ENCODE data around the gene BCL11B.
A peak's percentile ranks its signal among the peaks of the same experiment; 100 is the strongest.

The BCL11B gene

GRCh38 chr14:99248761-99249171, 23.2 kb downstream of the BCL11B start:
- no peaks in the 10 kb centered on the region for H3K9me3 ChIP-seq (ENCODE audit: control insufficient read depth, low read depth, low read length)
- H3K4me3 ChIP-seq (ENCODE audit: low read length), result no peak overlapping the region
- no peaks in the 10 kb centered on the region for H3K36me3 ChIP-seq (ENCODE audit: control insufficient read depth, low read depth, low read length)
- peaks cover 25% of the 10 kb centered on the region for H3K4me1 ChIP-seq (ENCODE audit: control insufficient read depth, low read depth, low read length)
- H3K9ac ChIP-seq (ENCODE audit: low read length), result no peak overlapping the region
- H3K27ac ChIP-seq (ENCODE audit: low read length), result no peak overlapping the region
- H3K27me3 ChIP-seq (ENCODE audit: control insufficient read depth, insufficient read depth, low read length), result peaks cover 33% of the 10 kb centered on the region

GRCh38 chr14:99247772-99248171, 24.2 kb downstream of the BCL11B start:
- Histone ChIP-seq H3K27me3 (ENCODE audit: control insufficient read depth, insufficient read depth, low read length) (peaks cover 33% of the 10 kb centered on the region), H3K4me1 (ENCODE audit: control insufficient read depth, low read depth, low read length) (peaks cover 35% of the 10 kb centered on the region), H3K27ac (ENCODE audit: low read length) (no peak overlapping the region), H3K9ac (ENCODE audit: low read length) (no peak overlapping the region), H3K9me3 (ENCODE audit: control insufficient read depth, low read depth, low read length) (no peaks in the 10 kb centered on the region), H3K4me3 (ENCODE audit: low read length) (peak overlapping the region; percentile 55), H3K36me3 (ENCODE audit: control insufficient read depth, low read depth, low read length) (no peaks in the 10 kb centered on the region)

- Histone ChIP-seq H3K9me3 (ENCODE audit: control insufficient read depth, low read depth, low read length) (no peaks in the 10 kb centered on the region), H3K4me3 (ENCODE audit: low read length) (peak overlapping the region; percentile 55), H3K4me1 (ENCODE audit: control insufficient read depth, low read depth, low read length) (peaks cover 40% of the 10 kb centered on the region), H3K27ac (ENCODE audit: low read length) (no peak overlapping the region), H3K9ac (ENCODE audit: low read length) (peak overlapping the region; percentile 77), H3K27me3 (ENCODE audit: control insufficient read depth, insufficient read depth, low read length) (peaks cover 33% of the 10 kb centered on the region), H3K36me3 (ENCODE audit: control insufficient read depth, low read depth, low read length) (no peaks in the 10 kb centered on the region)
Observed at GRCh38 chr14:99247101-99247729, 24.8 kb downstream of the BCL11B start.

GRCh38 chr14:99246536-99247097, 25.4 kb downstream of the BCL11B start:
- peak overlapping the region; percentile 77 for H3K9ac ChIP-seq (ENCODE audit: low read length)
- peak overlapping the region; percentile 22 for H3K27ac ChIP-seq (ENCODE audit: low read length)
- H3K4me1 ChIP-seq (ENCODE audit: control insufficient read depth, low read depth, low read length), result peaks cover 46% of the 10 kb centered on the region
- H3K4me3 ChIP-seq (ENCODE audit: low read length), result peak overlapping the region; percentile 55
- peaks cover 33% of the 10 kb centered on the region for H3K27me3 ChIP-seq (ENCODE audit: control insufficient read depth, insufficient read depth, low read length)
- H3K9me3 ChIP-seq (ENCODE audit: control insufficient read depth, low read depth, low read length), result no peaks in the 10 kb centered on the region
- no peaks in the 10 kb centered on the region for H3K36me3 ChIP-seq (ENCODE audit: control insufficient read depth, low read depth, low read length)

GRCh38 chr14:99245564-99246511, 26.2 kb downstream of the BCL11B start:
- peak overlapping the region; percentile 77 for H3K9ac ChIP-seq (ENCODE audit: low read length)
- peaks cover 51% of the 10 kb centered on the region for H3K4me1 ChIP-seq (ENCODE audit: control insufficient read depth, low read depth, low read length)
- peaks cover 33% of the 10 kb centered on the region for H3K27me3 ChIP-seq (ENCODE audit: control insufficient read depth, insufficient read depth, low read length)
- no peaks in the 10 kb centered on the region for H3K36me3 ChIP-seq (ENCODE audit: control insufficient read depth, low read depth, low read length)
- H3K27ac ChIP-seq (ENCODE audit: low read length), result peak overlapping the region; percentile 79
- H3K9me3 ChIP-seq (ENCODE audit: control insufficient read depth, low read depth, low read length), result no peaks in the 10 kb centered on the region
- peak overlapping the region; percentile 55 for H3K4me3 ChIP-seq (ENCODE audit: low read length)

- Histone ChIP-seq H3K4me1 (ENCODE audit: control insufficient read depth, low read depth, low read length) (peaks cover 54% of the 10 kb centered on the region), H3K4me3 (ENCODE audit: low read length) (peak overlapping the region; percentile 55), H3K9me3 (ENCODE audit: control insufficient read depth, low read depth, low read length) (no peaks in the 10 kb centered on the region), H3K36me3 (ENCODE audit: control insufficient read depth, low read depth, low read length) (no peaks in the 10 kb centered on the region), H3K27ac (ENCODE audit: low read length) (peak overlapping the region; percentile 79), H3K27me3 (ENCODE audit: control insufficient read depth, insufficient read depth, low read length) (peaks cover 33% of the 10 kb centered on the region), H3K9ac (ENCODE audit: low read length) (peak overlapping the region; percentile 77)
Observed at GRCh38 chr14:99244941-99245563, 26.9 kb downstream of the BCL11B start.

- Histone ChIP-seq H3K9me3 (ENCODE audit: control insufficient read depth, low read depth, low read length) (no peaks in the 10 kb centered on the region), H3K9ac (ENCODE audit: low read length) (peak overlapping the region; percentile 77), H3K27me3 (ENCODE audit: control insufficient read depth, insufficient read depth, low read length) (peaks cover 33% of the 10 kb centered on the region), H3K27ac (ENCODE audit: low read length) (peak overlapping the region; percentile 79), H3K4me3 (ENCODE audit: low read length) (peak overlapping the region; percentile 55), H3K4me1 (ENCODE audit: control insufficient read depth, low read depth, low read length) (peaks cover 56% of the 10 kb centered on the region), H3K36me3 (ENCODE audit: control insufficient read depth, low read depth, low read length) (no peaks in the 10 kb centered on the region)
Observed at GRCh38 chr14:99244367-99244901, 27.6 kb downstream of the BCL11B start.

- peaks cover 29% of the 10 kb centered on the region for H3K27me3 ChIP-seq (ENCODE audit: control insufficient read depth, insufficient read depth, low read length)
- H3K9me3 ChIP-seq (ENCODE audit: control insufficient read depth, low read depth, low read length), result no peaks in the 10 kb centered on the region
- peaks cover 56% of the 10 kb centered on the region for H3K4me1 ChIP-seq (ENCODE audit: control insufficient read depth, low read depth, low read length)
- no peak overlapping the region for H3K9ac ChIP-seq (ENCODE audit: low read length)
- H3K4me3 ChIP-seq (ENCODE audit: low read length), result no peak overlapping the region
- no peak overlapping the region for H3K27ac ChIP-seq (ENCODE audit: low read length)
- H3K36me3 ChIP-seq (ENCODE audit: control insufficient read depth, low read depth, low read length), result no peaks in the 10 kb centered on the region
Observed at GRCh38 chr14:99242816-99243721, 28.9 kb downstream of the BCL11B start.

GRCh38 chr14:99242238-99242637, 29.8 kb downstream of the BCL11B start:
- H3K4me1 ChIP-seq (ENCODE audit: control insufficient read depth, low read depth, low read length), result peaks cover 50% of the 10 kb centered on the region
- H3K9me3 ChIP-seq (ENCODE audit: control insufficient read depth, low read depth, low read length), result no peaks in the 10 kb centered on the region
- no peak overlapping the region for H3K4me3 ChIP-seq (ENCODE audit: low read length)
- no peaks in the 10 kb centered on the region for H3K36me3 ChIP-seq (ENCODE audit: control insufficient read depth, low read depth, low read length)
- no peak overlapping the region for H3K27ac ChIP-seq (ENCODE audit: low read length)
- peaks cover 21% of the 10 kb centered on the region for H3K27me3 ChIP-seq (ENCODE audit: control insufficient read depth, insufficient read depth, low read length)
- H3K9ac ChIP-seq (ENCODE audit: low read length), result no peak overlapping the region

- H3K4me1 ChIP-seq (ENCODE audit: control insufficient read depth, low read depth, low read length), result peaks cover 49% of the 10 kb centered on the region
- no peak overlapping the region for H3K27ac ChIP-seq (ENCODE audit: low read length)
- H3K36me3 ChIP-seq (ENCODE audit: control insufficient read depth, low read depth, low read length), result no peaks in the 10 kb centered on the region
- H3K9me3 ChIP-seq (ENCODE audit: control insufficient read depth, low read depth, low read length), result no peaks in the 10 kb centered on the region
- H3K4me3 ChIP-seq (ENCODE audit: low read length), result no peak overlapping the region
- no peak overlapping the region for H3K9ac ChIP-seq (ENCODE audit: low read length)
- H3K27me3 ChIP-seq (ENCODE audit: control insufficient read depth, insufficient read depth, low read length), result peaks cover 14% of the 10 kb centered on the region
Observed at GRCh38 chr14:99241325-99242010, 30.5 kb downstream of the BCL11B start.

Measured in iPS-18a (cell line).